ENCODE measurements around the gene GZF1. TPM values are rescaled to one million over a fixed set of nuclear protein-coding genes. Genes with fewer than 3 reads are reported as not detected.

Gene GZF1
- polyA plus RNA-seq, 1 experiment, result 22.7 TPM

- Histone ChIP-seq H3K27me3 (ENCODE audit: control insufficient read depth, insufficient read depth, low read length) (0 out of 2 replicates have a peak, but pooled peaks cover 2% of the 10 kb centered on the region), H3K4me3 (ENCODE audit: low read depth, low read length) (no peak overlapping the region), H3K36me3 (ENCODE audit: control insufficient read depth, insufficient read depth, low read length) (no peaks in the 10 kb centered on the region)
- CTCF ChIA-PET, result no interaction called here
- DNase-seq (ENCODE audit: low read depth), result no peak
- TF ChIP-seq CTCF (IDR thresholded peaks at IDR 0.05; ENCODE audit: insufficient read depth, low read depth, low read length), result no peak
- POLR2A ChIA-PET, result no interaction called here
Observed at GRCh38 chr20:23317081-23317480, 44.9 kb upstream of the GZF1 start.

GRCh38 chr20:23318347-23318746 is 43.6 kb upstream of the GZF1 start:
- CTCF ChIA-PET, result no interaction called here
- no peak for TF ChIP-seq CTCF (IDR thresholded peaks at IDR 0.05; ENCODE audit: insufficient read depth, low read depth, low read length)
- no peaks in the 10 kb centered on the region for H3K36me3 ChIP-seq (ENCODE audit: control insufficient read depth, insufficient read depth, low read length)
- POLR2A ChIA-PET, result no interaction called here
- DNase-seq (ENCODE audit: low read depth), result no peak
- H3K4me3 ChIP-seq (ENCODE audit: low read depth, low read length), result no peak overlapping the region
- 0 out of 2 replicates have a peak, but pooled peaks cover 2% of the 10 kb centered on the region for H3K27me3 ChIP-seq (ENCODE audit: control insufficient read depth, insufficient read depth, low read length)

GRCh38 chr20:23320317-23320716 is 41.7 kb upstream of the GZF1 start:
- CTCF ChIA-PET, result interaction anchor here (0.7 to 1.3 kb wide), 3 partner anchors 8 to 76 kb away, joined by 3 to 4 read pairs (median 3); no protein-coding TSS in a partner anchor
- TF ChIP-seq CTCF (IDR thresholded peaks at IDR 0.05; ENCODE audit: insufficient read depth, low read depth, low read length), result peak; percentile 43
- DNase-seq (ENCODE audit: low read depth), result no peak
- Histone ChIP-seq H3K4me3 (ENCODE audit: low read depth, low read length) (no peak overlapping the region), H3K27me3 (ENCODE audit: control insufficient read depth, insufficient read depth, low read length) (no peaks in the 10 kb centered on the region), H3K36me3 (ENCODE audit: control insufficient read depth, insufficient read depth, low read length) (no peaks in the 10 kb centered on the region)
- POLR2A ChIA-PET, result no interaction called here

- H3K36me3 ChIP-seq (ENCODE audit: control insufficient read depth, insufficient read depth, low read length), result no peaks in the 10 kb centered on the region
- no peak overlapping the region for H3K4me3 ChIP-seq (ENCODE audit: low read depth, low read length)
- H3K27me3 ChIP-seq (ENCODE audit: control insufficient read depth, insufficient read depth, low read length), result no peaks in the 10 kb centered on the region
- CTCF ChIA-PET, result interaction anchor here (1.1 kb wide), 1 partner anchor 16 kb away, joined by 3 read pairs; no protein-coding TSS in a partner anchor
- POLR2A ChIA-PET, result no interaction called here
- no peak for DNase-seq (ENCODE audit: low read depth)
- no peak for TF ChIP-seq CTCF (IDR thresholded peaks at IDR 0.05; ENCODE audit: insufficient read depth, low read depth, low read length)
Observed at GRCh38 chr20:23325107-23325506, 36.9 kb upstream of the GZF1 start.

- ChIA-PET POLR2A (no interaction called here), CTCF (no interaction called here)
- Histone ChIP-seq H3K27me3 (ENCODE audit: control insufficient read depth, insufficient read depth, low read length) (no peaks in the 10 kb centered on the region), H3K36me3 (ENCODE audit: control insufficient read depth, insufficient read depth, low read length) (no peaks in the 10 kb centered on the region), H3K4me3 (ENCODE audit: low read depth, low read length) (no peak overlapping the region)
- DNase-seq (ENCODE audit: low read depth), result no peak
- TF ChIP-seq CTCF (IDR thresholded peaks at IDR 0.05; ENCODE audit: insufficient read depth, low read depth, low read length), result no peak
Observed at GRCh38 chr20:23326774-23327173, 35.2 kb upstream of the GZF1 start.

Data from BJ (cell line).